Measurements from ENCODE around the gene ACOXL.

The ACOXL gene

DNA sequence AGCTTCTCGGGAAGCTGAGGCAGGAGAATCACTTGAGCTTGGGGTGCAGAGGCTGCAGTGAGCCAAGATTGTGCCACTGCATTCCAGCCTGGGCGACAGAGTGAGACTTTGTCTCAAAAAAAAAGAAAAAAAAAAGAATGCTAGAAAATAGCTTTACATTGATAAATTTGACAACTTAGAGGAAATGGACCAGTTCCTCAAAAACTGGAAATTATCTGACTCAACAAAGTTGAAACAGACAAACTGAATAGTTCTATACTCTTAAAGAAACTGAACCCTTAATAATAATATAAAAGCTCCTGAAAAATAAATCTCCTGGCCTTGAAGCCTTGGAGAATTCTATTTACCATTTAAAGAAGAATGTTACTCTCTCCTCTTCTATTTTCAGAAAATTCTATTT lies 237.3 kb downstream of the ACOXL start:
- POLR2A ChIA-PET = no interaction called here
- Histone ChIP-seq H3K4me3 (ENCODE audit: low read depth, low read length) (no peak overlapping the region), H3K9me3 (ENCODE audit: control insufficient read depth, insufficient read depth, low read depth, low read length) (no peaks in the 10 kb centered on the region), H3K27ac (ENCODE audit: extremely low read depth, low read depth, low read length) (no peak overlapping the region), H3K36me3 (ENCODE audit: control insufficient read depth in 2 of 2, insufficient read depth in 1 of 2, low read length in 2 of 2) (no peaks in the 10 kb centered on the region), H3K4me1 (ENCODE audit: control insufficient read depth, insufficient read depth, low read length) (no peaks in the 10 kb centered on the region)
- CTCF ChIA-PET = no interaction called here
- TF ChIP-seq, protein P1, sequence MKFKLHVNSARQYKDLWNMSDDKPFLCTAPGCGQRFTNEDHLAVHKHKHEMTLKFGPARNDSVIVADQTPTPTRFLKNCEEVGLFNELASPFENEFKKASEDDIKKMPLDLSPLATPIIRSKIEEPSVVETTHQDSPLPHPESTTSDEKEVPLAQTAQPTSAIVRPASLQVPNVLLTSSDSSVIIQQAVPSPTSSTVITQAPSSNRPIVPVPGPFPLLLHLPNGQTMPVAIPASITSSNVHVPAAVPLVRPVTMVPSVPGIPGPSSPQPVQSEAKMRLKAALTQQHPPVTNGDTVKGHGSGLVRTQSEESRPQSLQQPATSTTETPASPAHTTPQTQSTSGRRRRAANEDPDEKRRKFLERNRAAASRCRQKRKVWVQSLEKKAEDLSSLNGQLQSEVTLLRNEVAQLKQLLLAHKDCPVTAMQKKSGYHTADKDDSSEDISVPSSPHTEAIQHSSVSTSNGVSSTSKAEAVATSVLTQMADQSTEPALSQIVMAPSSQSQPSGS (tag by site-specific recombination; IDR thresholded peaks at IDR 0.05; ENCODE audit: low read depth) = no peak
- TF ChIP-seq ZFHX2 (tag by site-specific recombination; conservative IDR thresholded peaks at IDR 0.05) = no peak
- TF ChIP-seq ZNF175 (tag by site-specific recombination; IDR thresholded peaks at IDR 0.05) = no peak
- TF ChIP-seq ZNF223 (tag by site-specific recombination; IDR thresholded peaks at IDR 0.05) = no peak
- TF ChIP-seq PBX3 (CRISPR knock-in tag; IDR thresholded peaks at IDR 0.05) = no peak
- TF ChIP-seq ZNF623 (tag by site-specific recombination; IDR thresholded peaks at IDR 0.05) = no peak
- TF ChIP-seq, protein P2, sequence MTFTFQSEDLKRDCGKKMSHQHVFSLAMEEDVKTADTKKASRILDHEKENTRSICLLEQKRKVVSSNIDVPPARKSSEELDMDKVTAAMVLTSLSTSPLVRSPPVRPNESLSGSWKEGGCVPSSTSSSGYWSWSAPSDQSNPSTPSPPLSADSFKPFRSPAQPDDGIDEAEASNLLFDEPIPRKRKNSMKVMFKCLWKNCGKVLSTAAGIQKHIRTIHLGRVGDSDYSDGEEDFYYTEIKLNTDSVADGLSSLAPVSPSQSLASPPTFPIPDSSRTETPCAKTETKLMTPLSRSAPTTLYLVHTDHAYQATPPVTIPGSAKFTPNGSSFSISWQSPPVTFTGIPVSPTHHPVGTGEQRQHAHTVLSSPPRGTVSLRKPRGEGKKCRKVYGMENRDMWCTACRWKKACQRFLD (tag by site-specific recombination; IDR thresholded peaks at IDR 0.05) = no peak
- no peak for TF ChIP-seq ZFP3 (tag by site-specific recombination; IDR thresholded peaks at IDR 0.05; ENCODE audit: low read depth)
- TF ChIP-seq ZNF324 (tag by site-specific recombination; IDR thresholded peaks at IDR 0.05) = no peak

DNA sequence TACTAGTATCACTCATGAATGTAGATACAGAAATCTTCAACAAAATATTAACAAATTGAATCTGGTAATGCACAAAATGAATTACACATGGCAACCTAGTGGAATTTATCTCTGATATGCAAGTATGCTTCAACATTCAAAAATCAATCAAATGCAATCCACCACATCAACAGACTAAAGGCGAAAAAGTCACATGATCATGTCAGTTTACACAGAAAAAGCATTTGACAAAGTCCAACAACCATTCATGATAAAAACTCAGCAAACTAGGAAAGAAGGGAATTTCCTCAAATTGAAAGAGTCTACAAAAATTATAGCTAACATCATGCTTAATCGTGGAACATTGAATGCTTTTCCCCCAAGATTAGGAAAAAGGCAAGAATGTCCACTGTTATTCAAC lies 237.8 kb downstream of the ACOXL start:
- ChIA-PET POLR2A (no interaction called here), CTCF (no interaction called here)
- TF ChIP-seq, protein P3, sequence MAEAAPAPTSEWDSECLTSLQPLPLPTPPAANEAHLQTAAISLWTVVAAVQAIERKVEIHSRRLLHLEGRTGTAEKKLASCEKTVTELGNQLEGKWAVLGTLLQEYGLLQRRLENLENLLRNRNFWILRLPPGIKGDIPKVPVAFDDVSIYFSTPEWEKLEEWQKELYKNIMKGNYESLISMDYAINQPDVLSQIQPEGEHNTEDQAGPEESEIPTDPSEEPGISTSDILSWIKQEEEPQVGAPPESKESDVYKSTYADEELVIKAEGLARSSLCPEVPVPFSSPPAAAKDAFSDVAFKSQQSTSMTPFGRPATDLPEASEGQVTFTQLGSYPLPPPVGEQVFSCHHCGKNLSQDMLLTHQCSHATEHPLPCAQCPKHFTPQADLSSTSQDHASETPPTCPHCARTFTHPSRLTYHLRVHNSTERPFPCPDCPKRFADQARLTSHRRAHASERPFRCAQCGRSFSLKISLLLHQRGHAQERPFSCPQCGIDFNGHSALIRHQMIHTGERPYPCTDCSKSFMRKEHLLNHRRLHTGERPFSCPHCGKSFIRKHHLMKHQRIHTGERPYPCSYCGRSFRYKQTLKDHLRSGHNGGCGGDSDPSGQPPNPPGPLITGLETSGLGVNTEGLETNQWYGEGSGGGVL (tag by site-specific recombination; IDR thresholded peaks at IDR 0.05) = no peak
- TF ChIP-seq ZNF202 (tag by site-specific recombination; IDR thresholded peaks at IDR 0.05; ENCODE audit: borderline replicate concordance) = no peak
- TF ChIP-seq ZNF174 (tag by site-specific recombination; IDR thresholded peaks at IDR 0.05) = no peak
- TF ChIP-seq, protein P4, sequence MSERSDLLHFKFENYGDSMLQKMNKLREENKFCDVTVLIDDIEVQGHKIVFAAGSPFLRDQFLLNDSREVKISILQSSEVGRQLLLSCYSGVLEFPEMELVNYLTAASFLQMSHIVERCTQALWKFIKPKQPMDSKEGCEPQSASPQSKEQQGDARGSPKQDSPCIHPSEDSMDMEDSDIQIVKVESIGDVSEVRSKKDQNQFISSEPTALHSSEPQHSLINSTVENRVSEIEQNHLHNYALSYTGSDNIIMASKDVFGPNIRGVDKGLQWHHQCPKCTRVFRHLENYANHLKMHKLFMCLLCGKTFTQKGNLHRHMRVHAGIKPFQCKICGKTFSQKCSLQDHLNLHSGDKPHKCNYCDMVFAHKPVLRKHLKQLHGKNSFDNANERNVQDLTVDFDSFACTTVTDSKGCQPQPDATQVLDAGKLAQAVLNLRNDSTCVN (tag by site-specific recombination; optimal IDR thresholded peaks at IDR 0.05) = no peak
- no peak for TF ChIP-seq ZNF335 (tag by site-specific recombination; conservative IDR thresholded peaks at IDR 0.05)
- TF ChIP-seq ZNF585B (tag by site-specific recombination; IDR thresholded peaks at IDR 0.05) = no peak
- TF ChIP-seq ZNF324 (tag by site-specific recombination; IDR thresholded peaks at IDR 0.05) = no peak
- TF ChIP-seq ZNF24 (tag by site-specific recombination; IDR thresholded peaks at IDR 0.05) = no peak
- no peak for TF ChIP-seq ZNF561 (tag by site-specific recombination; IDR thresholded peaks at IDR 0.05; ENCODE audit: borderline replicate concordance)
- TF ChIP-seq ZNF510 (tag by site-specific recombination; IDR thresholded peaks at IDR 0.05; ENCODE audit: insufficient replicate concordance) = no peak
- TF ChIP-seq ZNF112 (tag by site-specific recombination; IDR thresholded peaks at IDR 0.05) = no peak
- TF ChIP-seq ZNF133 (tag by site-specific recombination; IDR thresholded peaks at IDR 0.05) = no peak
- no peak for TF ChIP-seq ZNF311 (tag by site-specific recombination; IDR thresholded peaks at IDR 0.05; ENCODE audit: borderline replicate concordance)
- no peak for TF ChIP-seq ZNF560 (tag by site-specific recombination; IDR thresholded peaks at IDR 0.05; ENCODE audit: borderline replicate concordance)
- no peak for TF ChIP-seq CTCF (tag by site-specific recombination; IDR thresholded peaks at IDR 0.05)
- no peak for TF ChIP-seq ZNF600 (tag by site-specific recombination; IDR thresholded peaks at IDR 0.05)
- TF ChIP-seq ZBTB21 (tag by site-specific recombination; IDR thresholded peaks at IDR 0.05) = no peak

More for the DNA sequence above, 237.8 kb downstream of the ACOXL start:
- no peaks in the 10 kb centered on the region for H3K9me3 ChIP-seq (ENCODE audit: control insufficient read depth, insufficient read depth, low read depth, low read length)
- H3K4me3 ChIP-seq (ENCODE audit: low read depth, low read length) = no peak overlapping the region
- H3K36me3 ChIP-seq (ENCODE audit: control insufficient read depth in 2 of 2, insufficient read depth in 1 of 2, low read length in 2 of 2) = no peaks in the 10 kb centered on the region
- no peak overlapping the region for H3K27ac ChIP-seq (ENCODE audit: extremely low read depth, low read depth, low read length)
- H3K4me1 ChIP-seq (ENCODE audit: control insufficient read depth, insufficient read depth, low read length) = no peaks in the 10 kb centered on the region

Data from HEK293 (cell line).